GM19025 (cell line): ENCODE data around the gene GFOD1.
"Not testable (repeated sequence)": the region's sequence is repeated elsewhere in the genome, so short reads cannot be mapped to it uniquely, and the experiment has no call there.

Source experiments
- ATAC-seq: cut with Tn5 transposase; IDR thresholded peaks from one replicate; pipeline ENCODE4 v1.9.1; 2021; ENCODE audit warnings: mild to moderate bottlenecking, low read depth, moderate library complexity; ENCODE audit not compliant: unreplicated experiment

The GFOD1 gene

DNA sequence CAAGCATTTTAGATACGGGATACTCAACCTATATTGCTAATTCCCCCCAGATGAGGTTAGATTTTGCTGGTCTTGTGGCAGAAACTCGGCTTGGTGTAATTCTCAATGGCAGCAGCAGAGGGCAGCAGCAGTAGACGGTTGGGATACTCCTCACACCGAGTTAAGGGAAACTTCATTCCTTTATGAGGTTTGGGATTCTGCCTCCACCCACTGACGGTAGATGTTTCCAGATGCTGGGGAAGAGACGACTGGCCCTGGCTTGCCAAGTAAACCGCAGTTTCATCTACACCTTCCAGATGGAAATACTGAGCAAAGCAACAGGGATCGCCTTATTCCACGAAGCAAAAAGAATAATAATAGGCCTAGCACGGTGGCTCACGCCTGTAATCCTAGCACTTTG is 150.8 kb downstream of the GFOD1 start:
- no peak for ATAC-seq

- no peak for ATAC-seq
Observed at GRCh38 chr6:13334953-13335352, 152.4 kb downstream of the GFOD1 start.

DNA sequence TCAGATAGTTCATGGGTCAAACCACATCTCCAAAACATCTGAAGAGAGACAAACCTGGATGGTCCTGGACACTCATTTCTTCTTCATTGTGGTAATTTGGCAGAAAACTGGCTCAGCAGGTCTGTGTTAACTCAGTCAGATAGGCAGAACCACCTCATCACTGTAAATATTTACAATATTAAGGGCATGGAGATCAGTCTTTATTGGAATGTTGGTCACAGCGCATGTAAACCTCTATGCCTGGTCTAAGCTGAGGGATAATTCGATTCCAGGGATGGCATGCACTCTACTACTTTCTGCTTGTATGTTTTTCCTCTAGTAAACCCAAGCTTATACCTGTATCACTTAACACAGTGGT is 155.1 kb downstream of the GFOD1 start:
- ATAC-seq, result no peak

DNA sequence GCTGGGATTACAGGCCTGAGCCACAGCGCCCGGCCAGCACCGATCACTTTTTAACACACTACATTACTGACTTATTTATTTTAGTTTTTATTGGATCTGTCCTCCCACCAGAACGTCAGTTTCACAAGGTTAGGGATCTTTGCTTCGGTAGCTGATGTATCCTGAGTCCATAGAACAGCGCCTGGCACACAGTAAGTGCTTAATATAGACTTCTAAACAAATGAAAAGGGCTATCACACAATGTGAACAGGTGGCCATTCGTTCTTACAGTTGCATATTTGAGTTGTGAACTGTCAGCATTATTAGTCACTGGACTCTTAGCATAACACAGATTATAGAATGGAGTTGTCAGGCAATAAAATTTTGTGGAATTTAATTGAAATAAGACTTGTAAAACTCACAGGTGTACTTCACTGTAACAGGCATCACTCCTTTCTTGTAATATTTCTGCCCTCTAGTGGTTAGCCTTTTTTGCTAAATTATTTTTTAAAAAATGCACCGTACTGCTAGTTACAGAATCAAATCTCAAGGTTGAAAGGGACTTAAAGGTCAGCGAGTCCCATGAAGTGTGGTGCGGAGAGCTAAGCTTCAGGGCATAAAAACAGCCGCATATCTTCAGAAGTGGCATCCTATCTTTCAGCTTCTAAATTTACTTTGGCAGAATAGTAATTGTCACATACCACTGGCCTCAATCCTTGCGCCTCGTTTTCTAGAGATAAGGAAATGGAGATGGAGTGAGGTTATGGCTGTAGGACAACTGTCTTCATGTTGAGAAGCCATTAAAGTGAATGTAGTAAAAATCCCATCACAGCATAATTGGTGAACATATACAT is 155.7 kb downstream of the GFOD1 start:
- no peak for ATAC-seq

- ATAC-seq, result no peak
Observed at GRCh38 chr6:13328875-13329183, 158.6 kb downstream of the GFOD1 start.

GRCh38 chr6:13328076-13328874 is 159.1 kb downstream of the GFOD1 start, which contains the start of gene TBC1D7:
TSS of gene TBC1D7 (minus strand) at chr6:13328537. CDS start at chr6:13326898, 1,639 bp downstream.
- ATAC-seq, result peak; percentile 87

GRCh38 chr6:13327691-13328075 is 159.7 kb downstream of the GFOD1 start:
- no peak for ATAC-seq

- not testable (repeated sequence) for ATAC-seq
Observed at GRCh38 chr6:13326031-13326586, 161.3 kb downstream of the GFOD1 start.

GRCh38 chr6:13319891-13320564 is 167.4 kb downstream of the GFOD1 start:
- no peak for ATAC-seq

DNA sequence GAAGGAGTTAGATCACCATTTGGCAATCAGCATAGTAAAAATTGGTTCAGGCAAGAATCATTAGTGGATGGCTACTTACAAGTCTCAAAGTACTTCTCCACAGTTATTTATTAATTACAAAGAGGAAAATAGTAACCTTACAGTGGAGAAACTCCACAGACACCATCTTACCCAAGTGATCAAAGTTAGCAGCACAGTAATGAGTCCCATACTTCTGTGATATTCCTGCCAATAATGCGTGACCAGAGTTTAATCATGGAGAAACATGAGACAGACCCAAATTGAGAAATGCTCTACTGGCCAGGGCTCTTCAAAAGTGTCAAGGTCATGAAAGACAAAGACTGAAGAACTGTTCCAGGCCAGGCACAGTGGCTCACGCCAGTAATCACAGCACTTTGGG is 168.6 kb downstream of the GFOD1 start:
- ATAC-seq, result no peak

GRCh38 chr6:13315896-13316295 is 171.5 kb downstream of the GFOD1 start:
- no peak for ATAC-seq

- no peak for ATAC-seq
Observed at GRCh38 chr6:13314806-13315205, 172.6 kb downstream of the GFOD1 start.

- ATAC-seq, result no peak
Observed at GRCh38 chr6:13311155-13311554, 176.2 kb downstream of the GFOD1 start.

- ATAC-seq, result no peak
Observed at GRCh38 chr6:13308332-13308731, 179.1 kb downstream of the GFOD1 start.
